ENCODE data around the gene EPN1.
"Not testable (repeated sequence)": the region's sequence is repeated elsewhere in the genome, so short reads cannot be mapped to it uniquely, and the experiment has no call there.

Gene EPN1

DNA sequence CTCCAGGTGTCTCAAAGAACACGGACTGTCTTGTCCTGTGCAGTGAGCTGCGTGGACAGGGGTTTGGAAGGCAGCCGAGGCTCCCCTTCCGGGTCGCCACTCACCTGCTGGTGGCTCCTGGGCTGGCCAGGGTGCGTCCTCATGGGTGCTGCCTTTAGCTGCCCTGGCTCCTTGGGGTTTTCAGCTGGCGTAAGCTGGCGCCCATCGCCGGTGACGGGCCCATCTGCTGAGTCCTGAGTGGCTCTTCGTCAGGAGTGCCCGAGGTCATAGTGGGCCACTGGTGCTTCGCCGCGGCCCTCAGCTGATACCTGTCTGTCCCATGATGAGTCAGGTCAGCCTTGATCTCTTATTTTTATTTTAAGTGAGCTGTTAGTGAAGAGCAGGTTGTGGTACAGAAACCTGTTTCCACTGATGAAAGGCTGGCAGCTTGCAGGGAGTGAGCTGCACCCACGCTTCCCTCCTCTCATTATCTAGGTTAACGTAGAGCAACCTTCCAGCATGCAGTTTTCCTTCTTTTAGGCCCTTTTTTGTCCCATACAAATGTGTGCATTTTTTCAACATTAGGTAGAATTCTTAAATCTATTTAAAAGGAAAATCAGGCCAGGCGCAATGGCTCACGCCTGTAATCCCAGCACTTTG, 18.4 kb downstream of the EPN1 start:
- no peak for DNase-seq (ENCODE audit: low read depth, low spot score)

- no peak for DNase-seq (ENCODE audit: low read depth, low spot score)
Observed at GRCh38 chr19:55694241-55694655, 19.2 kb downstream of the EPN1 start.

DNA sequence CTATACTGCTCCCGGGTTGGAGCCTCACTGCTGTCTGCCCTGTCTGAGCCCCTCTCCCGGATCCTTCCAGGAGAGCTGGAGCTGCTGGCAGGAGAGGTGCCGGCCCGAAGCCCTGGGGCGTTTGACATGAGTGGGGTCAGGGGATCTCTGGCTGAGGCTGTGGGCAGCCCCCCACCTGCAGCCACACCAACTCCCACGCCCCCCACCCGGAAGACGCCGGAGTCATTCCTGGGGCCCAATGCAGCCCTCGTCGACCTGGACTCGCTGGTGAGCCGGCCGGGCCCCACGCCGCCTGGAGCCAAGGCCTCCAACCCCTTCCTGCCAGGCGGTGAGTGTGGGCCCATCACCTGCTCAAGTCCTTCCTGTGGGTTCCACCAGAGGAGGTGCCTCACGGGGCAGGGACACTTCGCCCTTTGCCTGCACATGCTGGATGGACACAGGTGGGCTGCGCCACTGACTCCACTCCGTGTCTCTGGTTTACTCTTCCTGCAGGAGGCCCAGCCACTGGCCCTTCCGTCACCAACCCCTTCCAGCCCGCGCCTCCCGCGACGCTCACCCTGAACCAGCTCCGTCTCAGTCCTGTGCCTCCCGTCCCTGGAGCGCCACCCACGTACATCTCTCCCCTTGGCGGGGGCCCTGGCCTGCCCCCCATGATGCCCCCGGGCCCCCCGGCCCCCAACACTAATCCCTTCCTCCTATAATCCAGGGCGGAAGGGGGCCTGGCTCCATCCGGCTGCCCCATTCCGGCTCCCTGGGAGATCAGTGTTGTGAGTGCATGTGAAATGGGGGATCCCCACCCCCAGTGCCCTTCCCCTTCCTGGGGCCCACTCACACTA, 19.8 kb downstream of the EPN1 start:
- DNase-seq (ENCODE audit: low read depth, low spot score) = no peak

DNA sequence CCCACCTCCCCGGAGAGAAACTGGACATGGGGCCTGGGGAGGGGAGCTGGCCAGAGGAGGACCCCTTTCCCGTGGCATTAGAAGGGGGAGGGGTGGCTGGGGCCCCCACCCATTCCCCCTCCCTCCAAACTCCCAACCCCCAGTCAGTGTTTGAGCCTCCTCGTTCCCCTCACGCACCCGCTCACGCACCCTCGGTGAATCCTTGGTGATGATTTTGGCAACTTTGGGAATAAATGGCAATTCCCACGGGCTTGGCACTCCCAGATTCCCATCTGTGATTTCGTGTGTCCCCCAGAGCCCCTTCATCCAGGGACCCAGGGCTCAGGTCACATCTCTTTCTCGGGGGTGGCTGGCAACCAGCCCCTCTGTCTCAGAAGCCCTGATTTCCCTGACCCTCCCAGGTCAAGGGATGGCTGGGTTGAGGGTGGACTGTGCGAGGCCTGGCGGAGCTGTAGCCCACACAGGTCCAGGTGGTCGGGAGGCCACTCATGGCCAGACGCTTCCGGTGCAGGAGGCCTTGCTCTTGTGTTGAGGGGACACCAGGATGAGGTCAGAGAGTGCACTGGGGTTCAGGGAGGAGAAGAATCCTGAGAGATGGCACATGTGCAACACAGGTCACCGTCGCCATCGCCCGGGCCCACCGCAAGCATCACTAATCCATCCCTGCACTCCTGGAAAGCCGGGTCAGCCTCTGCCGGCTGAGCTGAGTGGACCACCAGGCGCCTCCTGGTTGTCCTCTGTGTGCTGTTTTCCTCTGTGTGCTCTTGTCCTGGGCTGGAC, 20.7 kb downstream of the EPN1 start:
- DNase-seq (ENCODE audit: low read depth, low spot score) = no peak

GRCh38 chr19:55696301-55697068, 21.5 kb downstream of the EPN1 start:
- no peak for DNase-seq (ENCODE audit: low read depth, low spot score)

DNA sequence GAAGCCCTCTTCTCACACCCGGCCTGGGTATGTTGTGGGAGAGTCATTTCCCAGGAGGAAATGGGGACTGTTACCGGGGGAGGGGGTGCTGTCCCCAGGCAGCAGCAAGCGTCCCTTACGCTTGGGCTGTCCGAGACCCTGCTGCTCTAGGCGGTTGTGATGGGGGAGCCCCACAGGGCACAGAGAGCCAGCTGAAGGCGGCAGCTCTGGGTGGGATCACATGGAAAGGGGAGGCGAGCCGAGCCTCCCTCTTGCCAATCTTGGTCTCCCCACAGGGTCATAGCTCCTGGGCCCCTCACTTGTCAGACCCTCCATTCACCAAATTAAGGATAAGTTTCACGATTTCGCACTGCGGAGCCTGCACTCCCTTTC, 22.0 kb downstream of the EPN1 start:
- DNase-seq (ENCODE audit: low read depth, low spot score) = no peak

- no peak for DNase-seq (ENCODE audit: low read depth, low spot score)
Observed at GRCh38 chr19:55697698-55698097, 22.7 kb downstream of the EPN1 start.

DNA sequence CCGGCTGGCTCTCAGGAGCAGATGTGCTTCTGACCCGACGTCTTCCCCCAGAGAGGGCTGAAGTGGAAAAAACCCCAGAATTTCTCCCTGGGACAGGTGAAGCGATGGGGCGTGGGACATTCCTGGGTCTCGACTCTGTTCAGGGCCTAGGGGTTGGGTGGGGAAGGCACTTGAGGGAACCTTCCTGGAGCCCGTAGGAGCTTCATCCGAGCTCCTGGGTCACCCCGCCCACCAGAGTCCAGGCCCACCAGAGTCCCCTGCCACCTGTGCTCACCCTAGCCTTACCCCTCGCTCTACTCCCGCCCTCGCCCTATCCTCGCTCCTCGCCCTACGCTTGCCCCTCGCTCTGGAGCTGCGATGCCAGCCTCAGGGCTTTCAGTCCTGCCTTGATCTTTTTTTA, 23.2 kb downstream of the EPN1 start:
- DNase-seq (ENCODE audit: low read depth, low spot score) = no peak

- no peak for DNase-seq (ENCODE audit: low read depth, low spot score)
Observed at GRCh38 chr19:55699221-55699620, 24.2 kb downstream of the EPN1 start.

- no peak for DNase-seq (ENCODE audit: low read depth, low spot score)
Observed at GRCh38 chr19:55700813-55701212, 25.8 kb downstream of the EPN1 start.

DNA sequence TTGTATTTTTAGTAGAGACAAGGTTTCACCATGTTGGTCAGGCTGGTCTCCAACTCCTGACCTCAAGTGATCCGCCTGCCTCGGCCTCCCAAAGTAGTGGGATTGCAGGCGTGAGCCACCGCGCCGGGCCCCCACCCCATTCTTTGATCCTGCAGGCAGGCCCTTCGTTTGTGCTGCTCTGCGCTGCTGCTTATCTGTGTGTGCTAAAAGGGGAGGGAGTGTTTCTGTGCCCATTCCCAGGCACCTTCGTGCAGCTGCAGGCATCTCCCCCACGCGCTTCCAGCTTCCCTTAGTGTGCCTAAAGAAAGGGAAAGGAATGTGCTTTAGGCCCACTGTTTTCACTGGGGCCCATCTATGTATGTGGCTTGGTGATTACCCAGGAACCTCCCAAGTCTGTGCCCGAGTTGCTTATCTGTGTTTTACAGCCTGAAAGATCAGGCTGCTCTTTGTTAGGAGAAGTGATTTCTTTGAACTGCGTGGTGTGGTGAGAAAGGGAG, 27.2 kb downstream of the EPN1 start:
- DNase-seq (ENCODE audit: low read depth, low spot score) = peak; percentile 29

- DNase-seq (ENCODE audit: low read depth, low spot score) = peak; percentile 28
Observed at GRCh38 chr19:55703790-55704215, 28.8 kb downstream of the EPN1 start.

DNA sequence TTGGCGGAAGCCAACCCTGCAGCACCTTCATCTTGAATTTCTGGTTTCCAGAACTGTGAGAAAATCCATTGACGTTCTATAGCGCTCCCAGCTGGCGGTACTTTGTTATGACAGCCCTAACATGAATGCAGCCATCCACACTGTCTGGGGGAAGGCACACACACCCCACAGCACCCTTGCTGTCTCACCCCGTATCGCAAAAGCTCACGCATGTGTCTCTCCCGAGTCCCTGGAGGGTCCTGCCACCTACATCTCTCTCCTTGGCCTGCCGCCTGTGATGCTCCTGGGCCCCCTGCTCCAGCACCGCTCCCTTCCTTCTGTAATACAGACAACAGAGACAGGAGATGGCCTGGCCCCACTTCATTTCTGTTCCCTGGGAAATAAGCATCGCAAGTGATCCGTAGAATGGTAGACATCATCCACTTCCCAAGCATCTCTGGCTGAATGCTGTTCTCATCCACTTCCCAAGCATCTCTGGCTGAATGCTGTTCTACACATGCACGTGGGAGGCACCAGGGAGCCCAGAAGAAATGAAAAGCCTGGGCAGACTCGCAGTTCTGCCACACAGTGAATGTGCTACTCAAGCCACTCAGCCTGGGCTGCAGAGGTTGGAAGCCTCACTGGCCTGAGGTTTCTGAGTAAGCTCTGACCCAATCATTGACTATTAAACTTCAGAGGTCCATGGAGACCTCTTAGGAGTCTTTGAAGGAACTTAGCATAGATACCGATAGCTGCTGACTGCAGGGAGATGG, 29.6 kb downstream of the EPN1 start:
- no peak for DNase-seq (ENCODE audit: low read depth, low spot score)

GRCh38 chr19:55705972-55706371, 30.9 kb downstream of the EPN1 start:
- DNase-seq (ENCODE audit: low read depth, low spot score) = no peak

GRCh38 chr19:55711719-55712118, 36.7 kb downstream of the EPN1 start:
- DNase-seq (ENCODE audit: low read depth, low spot score) = no peak

- no peak for DNase-seq (ENCODE audit: low read depth, low spot score)
Observed at GRCh38 chr19:55712804-55713631, 38.0 kb downstream of the EPN1 start.

DNA sequence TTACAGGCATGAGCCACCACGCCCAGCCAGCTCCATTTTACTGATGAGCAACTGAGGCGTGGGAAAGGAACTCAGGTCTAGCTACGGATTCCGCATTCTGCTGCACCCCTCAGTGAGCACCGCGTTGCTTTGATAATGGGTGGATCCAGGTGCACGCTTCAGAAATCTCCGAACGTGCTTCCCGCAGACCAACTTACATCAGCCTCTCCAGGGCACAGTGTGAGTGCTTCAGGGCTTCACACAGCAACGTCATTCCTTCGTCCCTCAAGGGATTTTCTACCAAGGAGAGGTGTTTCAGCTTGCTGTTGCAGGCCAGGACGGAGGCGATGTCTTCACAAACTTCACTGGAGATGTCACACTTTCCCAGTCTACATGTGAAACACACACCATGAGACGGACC, 41.5 kb downstream of the EPN1 start:
- DNase-seq (ENCODE audit: low read depth, low spot score) = no peak

DNA sequence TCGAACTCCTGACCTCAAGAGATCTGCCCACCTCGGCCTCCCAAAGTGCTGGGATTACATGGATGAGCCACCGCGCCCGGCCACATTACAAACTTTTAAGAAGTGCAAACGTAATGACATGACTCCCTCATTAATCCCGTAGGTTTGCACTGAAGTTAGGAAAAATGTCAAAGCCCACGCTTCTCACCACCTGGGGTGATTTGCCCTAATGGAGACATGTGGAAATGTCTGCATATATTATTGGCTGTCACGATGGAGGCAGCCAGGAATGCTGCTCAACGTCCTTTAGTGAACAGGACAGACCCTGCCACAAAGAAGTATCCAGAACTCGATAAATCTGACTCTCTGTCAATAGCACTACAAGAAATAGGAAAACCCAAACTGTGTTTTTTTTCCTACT, 42.2 kb downstream of the EPN1 start:
- DNase-seq (ENCODE audit: low read depth, low spot score) = no peak

GRCh38 chr19:55717879-55718711, 43.1 kb downstream of the EPN1 start:
- DNase-seq (ENCODE audit: low read depth, low spot score) = not testable (repeated sequence)
